ENCODE measurements around the gene HBA1. TPM values are rescaled to one million over a fixed set of nuclear protein-coding genes. Genes with fewer than 3 reads are reported as not detected.

HBA1 gene
- total and polyA plus RNA-seq, 9 of the 15 experiments (the other 6 are each of a cell fraction or from before 2014, with no cell fraction given): 128 to 2,388 (median 380) TPM

DNA sequence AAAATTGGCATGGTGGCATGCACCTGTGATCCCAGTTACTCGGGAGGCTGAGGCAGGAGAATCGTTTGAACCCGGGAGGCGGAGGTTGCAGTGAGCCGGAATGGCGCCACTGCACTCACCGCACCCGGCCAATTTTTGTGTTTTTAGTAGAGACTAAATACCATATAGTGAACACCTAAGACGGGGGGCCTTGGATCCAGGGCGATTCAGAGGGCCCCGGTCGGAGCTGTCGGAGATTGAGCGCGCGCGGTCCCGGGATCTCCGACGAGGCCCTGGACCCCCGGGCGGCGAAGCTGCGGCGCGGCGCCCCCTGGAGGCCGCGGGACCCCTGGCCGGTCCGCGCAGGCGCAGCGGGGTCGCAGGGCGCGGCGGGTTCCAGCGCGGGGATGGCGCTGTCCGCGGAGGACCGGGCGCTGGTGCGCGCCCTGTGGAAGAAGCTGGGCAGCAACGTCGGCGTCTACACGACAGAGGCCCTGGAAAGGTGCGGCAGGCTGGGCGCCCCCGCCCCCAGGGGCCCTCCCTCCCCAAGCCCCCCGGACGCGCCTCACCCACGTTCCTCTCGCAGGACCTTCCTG, 3.7 kb downstream of the HBA1 start, which contains the start of gene HBQ1 (continued):
- TF ChIP-seq, protein P1, sequence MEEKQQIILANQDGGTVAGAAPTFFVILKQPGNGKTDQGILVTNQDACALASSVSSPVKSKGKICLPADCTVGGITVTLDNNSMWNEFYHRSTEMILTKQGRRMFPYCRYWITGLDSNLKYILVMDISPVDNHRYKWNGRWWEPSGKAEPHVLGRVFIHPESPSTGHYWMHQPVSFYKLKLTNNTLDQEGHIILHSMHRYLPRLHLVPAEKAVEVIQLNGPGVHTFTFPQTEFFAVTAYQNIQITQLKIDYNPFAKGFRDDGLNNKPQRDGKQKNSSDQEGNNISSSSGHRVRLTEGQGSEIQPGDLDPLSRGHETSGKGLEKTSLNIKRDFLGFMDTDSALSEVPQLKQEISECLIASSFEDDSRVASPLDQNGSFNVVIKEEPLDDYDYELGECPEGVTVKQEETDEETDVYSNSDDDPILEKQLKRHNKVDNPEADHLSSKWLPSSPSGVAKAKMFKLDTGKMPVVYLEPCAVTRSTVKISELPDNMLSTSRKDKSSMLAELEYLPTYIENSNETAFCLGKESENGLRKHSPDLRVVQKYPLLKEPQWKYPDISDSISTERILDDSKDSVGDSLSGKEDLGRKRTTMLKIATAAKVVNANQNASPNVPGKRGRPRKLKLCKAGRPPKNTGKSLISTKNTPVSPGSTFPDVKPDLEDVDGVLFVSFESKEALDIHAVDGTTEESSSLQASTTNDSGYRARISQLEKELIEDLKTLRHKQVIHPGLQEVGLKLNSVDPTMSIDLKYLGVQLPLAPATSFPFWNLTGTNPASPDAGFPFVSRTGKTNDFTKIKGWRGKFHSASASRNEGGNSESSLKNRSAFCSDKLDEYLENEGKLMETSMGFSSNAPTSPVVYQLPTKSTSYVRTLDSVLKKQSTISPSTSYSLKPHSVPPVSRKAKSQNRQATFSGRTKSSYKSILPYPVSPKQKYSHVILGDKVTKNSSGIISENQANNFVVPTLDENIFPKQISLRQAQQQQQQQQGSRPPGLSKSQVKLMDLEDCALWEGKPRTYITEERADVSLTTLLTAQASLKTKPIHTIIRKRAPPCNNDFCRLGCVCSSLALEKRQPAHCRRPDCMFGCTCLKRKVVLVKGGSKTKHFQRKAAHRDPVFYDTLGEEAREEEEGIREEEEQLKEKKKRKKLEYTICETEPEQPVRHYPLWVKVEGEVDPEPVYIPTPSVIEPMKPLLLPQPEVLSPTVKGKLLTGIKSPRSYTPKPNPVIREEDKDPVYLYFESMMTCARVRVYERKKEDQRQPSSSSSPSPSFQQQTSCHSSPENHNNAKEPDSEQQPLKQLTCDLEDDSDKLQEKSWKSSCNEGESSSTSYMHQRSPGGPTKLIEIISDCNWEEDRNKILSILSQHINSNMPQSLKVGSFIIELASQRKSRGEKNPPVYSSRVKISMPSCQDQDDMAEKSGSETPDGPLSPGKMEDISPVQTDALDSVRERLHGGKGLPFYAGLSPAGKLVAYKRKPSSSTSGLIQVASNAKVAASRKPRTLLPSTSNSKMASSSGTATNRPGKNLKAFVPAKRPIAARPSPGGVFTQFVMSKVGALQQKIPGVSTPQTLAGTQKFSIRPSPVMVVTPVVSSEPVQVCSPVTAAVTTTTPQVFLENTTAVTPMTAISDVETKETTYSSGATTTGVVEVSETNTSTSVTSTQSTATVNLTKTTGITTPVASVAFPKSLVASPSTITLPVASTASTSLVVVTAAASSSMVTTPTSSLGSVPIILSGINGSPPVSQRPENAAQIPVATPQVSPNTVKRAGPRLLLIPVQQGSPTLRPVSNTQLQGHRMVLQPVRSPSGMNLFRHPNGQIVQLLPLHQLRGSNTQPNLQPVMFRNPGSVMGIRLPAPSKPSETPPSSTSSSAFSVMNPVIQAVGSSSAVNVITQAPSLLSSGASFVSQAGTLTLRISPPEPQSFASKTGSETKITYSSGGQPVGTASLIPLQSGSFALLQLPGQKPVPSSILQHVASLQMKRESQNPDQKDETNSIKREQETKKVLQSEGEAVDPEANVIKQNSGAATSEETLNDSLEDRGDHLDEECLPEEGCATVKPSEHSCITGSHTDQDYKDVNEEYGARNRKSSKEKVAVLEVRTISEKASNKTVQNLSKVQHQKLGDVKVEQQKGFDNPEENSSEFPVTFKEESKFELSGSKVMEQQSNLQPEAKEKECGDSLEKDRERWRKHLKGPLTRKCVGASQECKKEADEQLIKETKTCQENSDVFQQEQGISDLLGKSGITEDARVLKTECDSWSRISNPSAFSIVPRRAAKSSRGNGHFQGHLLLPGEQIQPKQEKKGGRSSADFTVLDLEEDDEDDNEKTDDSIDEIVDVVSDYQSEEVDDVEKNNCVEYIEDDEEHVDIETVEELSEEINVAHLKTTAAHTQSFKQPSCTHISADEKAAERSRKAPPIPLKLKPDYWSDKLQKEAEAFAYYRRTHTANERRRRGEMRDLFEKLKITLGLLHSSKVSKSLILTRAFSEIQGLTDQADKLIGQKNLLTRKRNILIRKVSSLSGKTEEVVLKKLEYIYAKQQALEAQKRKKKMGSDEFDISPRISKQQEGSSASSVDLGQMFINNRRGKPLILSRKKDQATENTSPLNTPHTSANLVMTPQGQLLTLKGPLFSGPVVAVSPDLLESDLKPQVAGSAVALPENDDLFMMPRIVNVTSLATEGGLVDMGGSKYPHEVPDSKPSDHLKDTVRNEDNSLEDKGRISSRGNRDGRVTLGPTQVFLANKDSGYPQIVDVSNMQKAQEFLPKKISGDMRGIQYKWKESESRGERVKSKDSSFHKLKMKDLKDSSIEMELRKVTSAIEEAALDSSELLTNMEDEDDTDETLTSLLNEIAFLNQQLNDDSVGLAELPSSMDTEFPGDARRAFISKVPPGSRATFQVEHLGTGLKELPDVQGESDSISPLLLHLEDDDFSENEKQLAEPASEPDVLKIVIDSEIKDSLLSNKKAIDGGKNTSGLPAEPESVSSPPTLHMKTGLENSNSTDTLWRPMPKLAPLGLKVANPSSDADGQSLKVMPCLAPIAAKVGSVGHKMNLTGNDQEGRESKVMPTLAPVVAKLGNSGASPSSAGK (IDR thresholded peaks at IDR 0.05): no peak
- TF ChIP-seq RBM34 (IDR thresholded peaks at IDR 0.05; ENCODE audit: borderline replicate concordance, insufficient read depth, low read length) (no peak), ZNF143 (CRISPR knock-in tag; IDR thresholded peaks at IDR 0.05) (no peak), ZNF740 (CRISPR knock-in tag; IDR thresholded peaks at IDR 0.05) (no peak), ZNF740 (tag; IDR thresholded peaks at IDR 0.05) (no peak), HEY1 (CRISPR knock-in tag; IDR thresholded peaks at IDR 0.05; ENCODE audit: borderline replicate concordance) (no peak)
- TF ChIP-seq, protein P2, sequence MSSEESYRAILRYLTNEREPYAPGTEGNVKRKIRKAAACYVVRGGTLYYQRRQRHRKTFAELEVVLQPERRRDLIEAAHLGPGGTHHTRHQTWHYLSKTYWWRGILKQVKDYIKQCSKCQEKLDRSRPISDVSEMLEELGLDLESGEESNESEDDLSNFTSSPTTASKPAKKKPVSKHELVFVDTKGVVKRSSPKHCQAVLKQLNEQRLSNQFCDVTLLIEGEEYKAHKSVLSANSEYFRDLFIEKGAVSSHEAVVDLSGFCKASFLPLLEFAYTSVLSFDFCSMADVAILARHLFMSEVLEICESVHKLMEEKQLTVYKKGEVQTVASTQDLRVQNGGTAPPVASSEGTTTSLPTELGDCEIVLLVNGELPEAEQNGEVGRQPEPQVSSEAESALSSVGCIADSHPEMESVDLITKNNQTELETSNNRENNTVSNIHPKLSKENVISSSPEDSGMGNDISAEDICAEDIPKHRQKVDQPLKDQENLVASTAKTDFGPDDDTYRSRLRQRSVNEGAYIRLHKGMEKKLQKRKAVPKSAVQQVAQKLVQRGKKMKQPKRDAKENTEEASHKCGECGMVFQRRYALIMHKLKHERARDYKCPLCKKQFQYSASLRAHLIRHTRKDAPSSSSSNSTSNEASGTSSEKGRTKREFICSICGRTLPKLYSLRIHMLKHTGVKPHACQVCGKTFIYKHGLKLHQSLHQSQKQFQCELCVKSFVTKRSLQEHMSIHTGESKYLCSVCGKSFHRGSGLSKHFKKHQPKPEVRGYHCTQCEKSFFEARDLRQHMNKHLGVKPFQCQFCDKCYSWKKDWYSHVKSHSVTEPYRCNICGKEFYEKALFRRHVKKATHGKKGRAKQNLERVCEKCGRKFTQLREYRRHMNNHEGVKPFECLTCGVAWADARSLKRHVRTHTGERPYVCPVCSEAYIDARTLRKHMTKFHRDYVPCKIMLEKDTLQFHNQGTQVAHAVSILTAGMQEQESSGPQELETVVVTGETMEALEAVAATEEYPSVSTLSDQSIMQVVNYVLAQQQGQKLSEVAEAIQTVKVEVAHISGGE (CRISPR knock-in tag; IDR thresholded peaks at IDR 0.05): no peak
- TF ChIP-seq, protein P3, sequence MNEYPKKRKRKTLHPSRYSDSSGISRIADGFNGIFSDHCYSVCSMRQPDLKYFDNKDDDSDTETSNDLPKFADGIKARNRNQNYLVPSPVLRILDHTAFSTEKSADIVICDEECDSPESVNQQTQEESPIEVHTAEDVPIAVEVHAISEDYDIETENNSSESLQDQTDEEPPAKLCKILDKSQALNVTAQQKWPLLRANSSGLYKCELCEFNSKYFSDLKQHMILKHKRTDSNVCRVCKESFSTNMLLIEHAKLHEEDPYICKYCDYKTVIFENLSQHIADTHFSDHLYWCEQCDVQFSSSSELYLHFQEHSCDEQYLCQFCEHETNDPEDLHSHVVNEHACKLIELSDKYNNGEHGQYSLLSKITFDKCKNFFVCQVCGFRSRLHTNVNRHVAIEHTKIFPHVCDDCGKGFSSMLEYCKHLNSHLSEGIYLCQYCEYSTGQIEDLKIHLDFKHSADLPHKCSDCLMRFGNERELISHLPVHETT (CRISPR knock-in tag; conservative IDR thresholded peaks at IDR 0.05 in 1 of 2, IDR thresholded peaks at IDR 0.05 in 1 of 2): peak in 1 of 2 experiments; percentile 23; a peak in 1 of 4 replicates
